ENCODE results near the gene SHTN1. TPM values are rescaled to one million over a fixed set of nuclear protein-coding genes. Genes with fewer than 3 reads are reported as not detected.

SHTN1 gene
- total RNA-seq, 2 donors from 2014 or later, result 13.9 to 18.2 TPM

- no peak overlapping the region for H3K4me3 ChIP-seq
- H3K36me3 ChIP-seq, result no peaks in the 10 kb centered on the region
- no peaks in the 10 kb centered on the region for H3K9me3 ChIP-seq
- DNase-seq (ENCODE audit: low spot score), result no peak
- no peak overlapping the region for H3K27ac ChIP-seq
- H3K4me1 ChIP-seq (ENCODE audit: control insufficient read depth in 1 of 2, low read depth in 2 of 2), result no peaks in the 10 kb centered on the region
- no peaks in the 10 kb centered on the region for H3K27me3 ChIP-seq (replicated peaks; ENCODE audit: insufficient read depth)
- TF ChIP-seq, protein P1, sequence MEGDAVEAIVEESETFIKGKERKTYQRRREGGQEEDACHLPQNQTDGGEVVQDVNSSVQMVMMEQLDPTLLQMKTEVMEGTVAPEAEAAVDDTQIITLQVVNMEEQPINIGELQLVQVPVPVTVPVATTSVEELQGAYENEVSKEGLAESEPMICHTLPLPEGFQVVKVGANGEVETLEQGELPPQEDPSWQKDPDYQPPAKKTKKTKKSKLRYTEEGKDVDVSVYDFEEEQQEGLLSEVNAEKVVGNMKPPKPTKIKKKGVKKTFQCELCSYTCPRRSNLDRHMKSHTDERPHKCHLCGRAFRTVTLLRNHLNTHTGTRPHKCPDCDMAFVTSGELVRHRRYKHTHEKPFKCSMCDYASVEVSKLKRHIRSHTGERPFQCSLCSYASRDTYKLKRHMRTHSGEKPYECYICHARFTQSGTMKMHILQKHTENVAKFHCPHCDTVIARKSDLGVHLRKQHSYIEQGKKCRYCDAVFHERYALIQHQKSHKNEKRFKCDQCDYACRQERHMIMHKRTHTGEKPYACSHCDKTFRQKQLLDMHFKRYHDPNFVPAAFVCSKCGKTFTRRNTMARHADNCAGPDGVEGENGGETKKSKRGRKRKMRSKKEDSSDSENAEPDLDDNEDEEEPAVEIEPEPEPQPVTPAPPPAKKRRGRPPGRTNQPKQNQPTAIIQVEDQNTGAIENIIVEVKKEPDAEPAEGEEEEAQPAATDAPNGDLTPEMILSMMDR (IDR thresholded peaks at IDR 0.05), result no peak
- ATAC-seq (ENCODE audit: insufficient number of reproducible peaks, low FRiP score, low read depth), result no peak
These were observed 91.3 kb downstream of the SHTN1 start for GRCh38 chr10:116913695-116914094.

DNA sequence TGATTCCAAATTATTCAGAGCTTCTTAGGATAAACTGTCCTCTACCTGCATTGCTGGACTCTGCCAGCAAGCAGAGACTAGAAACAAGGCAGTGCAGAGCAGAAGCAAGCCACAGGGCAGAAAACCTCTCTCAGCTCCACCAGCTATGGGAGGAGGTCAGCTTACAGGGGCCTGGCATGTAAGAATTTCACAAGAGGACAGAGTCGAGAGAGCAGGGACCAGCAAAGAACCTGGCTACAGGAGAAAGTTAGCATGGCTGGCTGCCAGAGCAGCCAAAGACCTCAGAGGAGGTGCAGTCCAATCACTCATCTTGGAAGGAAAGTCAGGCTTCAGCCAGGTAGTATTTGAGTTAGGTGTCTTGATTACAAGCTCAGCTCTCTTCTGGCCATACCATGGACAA, 92.8 kb downstream of the SHTN1 start:
- ATAC-seq (ENCODE audit: insufficient number of reproducible peaks, low FRiP score, low read depth) (no peak), DNase-seq (ENCODE audit: low spot score) (no peak)
- no peaks in the 10 kb centered on the region for H3K4me1 ChIP-seq (ENCODE audit: control insufficient read depth in 1 of 2, low read depth in 2 of 2)
- H3K36me3 ChIP-seq, result no peaks in the 10 kb centered on the region
- no peaks in the 10 kb centered on the region for H3K9me3 ChIP-seq
- TF ChIP-seq, protein P1 (IDR thresholded peaks at IDR 0.05), result no peak
- H3K27ac ChIP-seq, result no peak overlapping the region
- H3K27me3 ChIP-seq (replicated peaks; ENCODE audit: insufficient read depth), result no peaks in the 10 kb centered on the region
- no peak overlapping the region for H3K4me3 ChIP-seq

DNA sequence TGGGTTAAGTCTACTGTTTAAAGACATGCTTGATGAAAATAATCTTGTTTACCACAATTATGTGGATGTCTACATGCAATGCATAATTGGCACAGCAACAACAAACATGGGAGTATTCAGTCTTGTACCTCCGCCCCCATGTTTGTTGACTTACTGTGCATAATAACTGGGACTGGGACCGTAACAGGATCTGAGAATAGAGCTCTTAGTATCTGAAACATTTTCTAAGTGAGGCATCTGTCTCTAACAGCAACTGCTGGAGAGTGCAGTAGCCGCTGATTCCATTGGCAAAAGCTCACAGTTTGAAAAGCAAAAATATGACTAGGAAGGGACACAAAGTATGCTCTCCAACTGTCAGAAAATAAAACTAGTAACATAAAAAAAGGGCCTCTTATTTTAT, 94.1 kb downstream of the SHTN1 start:
- ATAC-seq (ENCODE audit: insufficient number of reproducible peaks, low FRiP score, low read depth) (no peak), DNase-seq (ENCODE audit: low spot score) (no peak)
- Histone ChIP-seq H3K4me1 (ENCODE audit: control insufficient read depth in 1 of 2, low read depth in 2 of 2) (no peaks in the 10 kb centered on the region), H3K9me3 (no peaks in the 10 kb centered on the region), H3K27ac (no peak overlapping the region), H3K36me3 (no peaks in the 10 kb centered on the region), H3K4me3 (no peak overlapping the region), H3K27me3 (replicated peaks; ENCODE audit: insufficient read depth) (no peaks in the 10 kb centered on the region)
- TF ChIP-seq, protein P1 (IDR thresholded peaks at IDR 0.05), result no peak

DNA sequence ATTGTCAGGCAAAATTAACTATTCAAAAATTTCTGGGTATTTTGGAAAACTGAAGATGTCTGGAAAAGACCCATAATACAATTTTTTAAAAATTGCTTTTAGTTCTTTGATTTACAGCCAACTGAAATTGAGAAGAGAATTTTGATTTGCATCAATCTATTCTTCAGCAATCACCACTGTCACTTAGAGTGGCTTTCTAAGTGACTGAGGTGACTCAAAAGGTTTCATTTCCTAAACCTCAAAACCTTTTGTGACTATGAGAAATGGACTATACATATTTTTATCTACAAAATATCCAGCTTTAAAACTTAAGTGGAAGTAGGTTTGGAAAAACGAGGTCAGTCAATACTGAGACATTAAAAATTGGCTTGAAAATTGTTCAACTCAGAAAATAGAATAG, 95.7 kb downstream of the SHTN1 start:
- Histone ChIP-seq H3K36me3 (no peaks in the 10 kb centered on the region), H3K27me3 (replicated peaks; ENCODE audit: insufficient read depth) (no peaks in the 10 kb centered on the region), H3K4me3 (no peak overlapping the region), H3K27ac (no peak overlapping the region), H3K4me1 (ENCODE audit: control insufficient read depth in 1 of 2, low read depth in 2 of 2) (no peaks in the 10 kb centered on the region), H3K9me3 (no peaks in the 10 kb centered on the region)
- TF ChIP-seq, protein P1 (IDR thresholded peaks at IDR 0.05), result no peak
- ATAC-seq (ENCODE audit: insufficient number of reproducible peaks, low FRiP score, low read depth) (no peak), DNase-seq (ENCODE audit: low spot score) (no peak)

- Histone ChIP-seq H3K4me3 (no peak overlapping the region), H3K36me3 (no peaks in the 10 kb centered on the region), H3K4me1 (ENCODE audit: control insufficient read depth in 1 of 2, low read depth in 2 of 2) (no peaks in the 10 kb centered on the region), H3K27ac (no peak overlapping the region), H3K27me3 (replicated peaks; ENCODE audit: insufficient read depth) (no peaks in the 10 kb centered on the region), H3K9me3 (no peaks in the 10 kb centered on the region)
- DNase-seq (ENCODE audit: low spot score), result no peak
- no peak for ATAC-seq (ENCODE audit: insufficient number of reproducible peaks, low FRiP score, low read depth)
- TF ChIP-seq, protein P1 (IDR thresholded peaks at IDR 0.05), result no peak
These were observed 97.6 kb downstream of the SHTN1 start for GRCh38 chr10:116907245-116907987.
